Glutamatergic neuron (in vitro differentiated cells): ENCODE data around the gene PKN2. TPM values are rescaled to one million over a fixed set of nuclear protein-coding genes. Genes with fewer than 3 reads are reported as not detected.

Source experiments
- DNase-seq: peaks from one replicate; pipeline ENCODE4 v3.0.0; 2022
- H3K27ac Mint-ChIP-seq: one replicate; pipeline ENCODE4 v1.8.0; 2020; ENCODE audit warnings: mild to moderate bottlenecking, mixed read lengths, inconsistent platforms; ENCODE audit not compliant: unreplicated experiment
- H3K27me3 Mint-ChIP-seq: one replicate; pipeline ENCODE4 v1.8.0; 2020; ENCODE audit warnings: mild to moderate bottlenecking, moderate library complexity, mixed read lengths, inconsistent platforms; ENCODE audit not compliant: unreplicated experiment
- H3K36me3 Mint-ChIP-seq: one replicate; pipeline ENCODE4 v1.8.0; 2020; ENCODE audit warnings: mild to moderate bottlenecking, mixed read lengths, inconsistent platforms; ENCODE audit not compliant: unreplicated experiment
- H3K4me1 Mint-ChIP-seq: one replicate; pipeline ENCODE4 v1.8.0; 2020; ENCODE audit warnings: mild to moderate bottlenecking, low read depth, mixed read lengths, inconsistent platforms; ENCODE audit not compliant: unreplicated experiment
- H3K4me3 Mint-ChIP-seq: one replicate; pipeline ENCODE4 v1.8.0; 2020; ENCODE audit warnings: mild to moderate bottlenecking, mixed read lengths, inconsistent platforms; ENCODE audit not compliant: unreplicated experiment
- H3K9me3 Mint-ChIP-seq: one replicate; pipeline ENCODE4 v1.8.0; 2020; ENCODE audit warnings: mild to moderate bottlenecking, moderate library complexity, mixed read lengths, inconsistent platforms; ENCODE audit not compliant: unreplicated experiment
- CTCF ChIP-seq: fragments of 200-600 bp; sonication (generic); IDR thresholded peaks from one replicate; pipeline ENCODE4 v1.5.0; 2021; ENCODE audit not compliant: partially characterized antibody, unreplicated experiment
- total RNA-seq: library from RNA; stranded (reverse); fragmentation: NEBNext Ultra II Directional; extraction: Animal tissue kit (Norgen Biotek cat#: 25700); gene quantifications from one replicate; pipeline ENCODE4 v1.2.1, GENCODE V29; 2021; ENCODE audit not compliant: unreplicated experiment

Gene PKN2
- total RNA-seq, 1 donor from 2014 or later, result 39.1 TPM

- Mint-ChIP-seq H3K9me3 (no peaks in the 10 kb centered on the region), H3K27ac (no peak overlapping the region)
Observed at GRCh38 chr1:88650676-88651418, 33.2 kb upstream of the PKN2 start.

GRCh38 chr1:88655140-88655539, 28.9 kb upstream of the PKN2 start:
- Mint-ChIP-seq H3K36me3 (no peaks in the 10 kb centered on the region), H3K4me3 (no peak overlapping the region), H3K9me3 (no peaks in the 10 kb centered on the region), H3K27me3 (no peaks in the 10 kb centered on the region), H3K27ac (no peak overlapping the region), H3K4me1 (no peaks in the 10 kb centered on the region)
- TF ChIP-seq CTCF, result no peak
- DNase-seq, result no peak

More at GRCh38 chr1:88650676-88651418, 33.2 kb upstream of the PKN2 start:
- Mint-ChIP-seq H3K4me1 (peaks cover 2% of the 10 kb centered on the region), H3K4me3 (no peak overlapping the region), H3K27me3 (no peaks in the 10 kb centered on the region), H3K36me3 (no peaks in the 10 kb centered on the region)
- no peak for TF ChIP-seq CTCF
- DNase-seq, result no peak

DNA sequence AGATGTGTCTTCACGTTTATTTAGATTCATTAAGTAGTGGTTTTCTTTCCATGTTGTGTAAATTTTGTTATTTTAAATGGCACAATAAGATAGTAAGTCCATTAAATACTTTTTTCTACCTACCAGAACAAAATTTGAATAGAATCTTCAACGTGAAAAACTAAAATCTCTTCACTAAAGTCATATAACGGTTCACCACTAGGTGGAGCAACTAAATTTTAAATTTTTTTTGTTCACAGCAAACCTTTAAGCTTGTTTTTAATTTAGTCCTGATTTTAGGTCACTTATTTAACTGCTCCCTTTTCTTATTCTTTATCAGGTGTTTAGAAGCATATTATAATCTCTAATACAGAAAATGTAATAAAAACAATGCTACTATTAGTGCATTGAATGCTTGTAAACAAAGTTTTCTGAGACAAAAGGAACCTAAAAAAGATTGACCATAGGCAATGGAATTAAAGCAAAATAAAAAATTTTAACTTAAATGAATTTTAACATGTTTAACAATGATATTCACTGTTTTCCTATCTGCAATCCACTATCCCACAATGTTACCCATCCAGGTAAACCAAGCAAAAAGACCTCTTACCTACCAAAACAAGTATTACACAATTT, 28.3 kb upstream of the PKN2 start:
- Mint-ChIP-seq H3K9me3 (no peaks in the 10 kb centered on the region), H3K4me3 (no peak overlapping the region), H3K36me3 (no peaks in the 10 kb centered on the region), H3K27ac (no peak overlapping the region), H3K4me1 (no peaks in the 10 kb centered on the region), H3K27me3 (no peaks in the 10 kb centered on the region)
- DNase-seq, result no peak
- peak; percentile 93 for TF ChIP-seq CTCF

GRCh38 chr1:88658419-88658818, 25.7 kb upstream of the PKN2 start:
- TF ChIP-seq CTCF, result no peak
- Mint-ChIP-seq H3K36me3 (no peaks in the 10 kb centered on the region), H3K4me3 (no peak overlapping the region), H3K27me3 (no peaks in the 10 kb centered on the region), H3K4me1 (no peaks in the 10 kb centered on the region), H3K9me3 (no peaks in the 10 kb centered on the region), H3K27ac (no peak overlapping the region)
- DNase-seq, result no peak

DNA sequence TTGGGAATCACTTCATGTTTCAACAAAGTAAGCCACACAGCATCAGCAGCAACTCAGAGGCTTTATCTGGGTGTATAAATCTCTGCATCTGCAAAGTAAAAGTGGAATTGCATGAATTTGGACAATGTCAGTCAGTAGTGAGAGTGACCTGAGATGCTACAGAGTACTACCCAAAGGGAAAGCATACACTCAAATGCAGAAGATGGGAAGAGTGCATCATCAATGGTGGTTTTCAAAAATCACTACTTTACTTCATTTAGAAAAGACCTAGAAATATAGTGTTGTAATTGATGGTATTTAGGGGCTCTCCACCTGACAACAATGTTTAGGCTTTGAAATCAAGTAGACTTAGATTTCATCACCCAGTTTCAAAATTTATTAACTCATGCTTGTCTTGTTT, 24.5 kb upstream of the PKN2 start:
- Mint-ChIP-seq H3K27me3 (no peaks in the 10 kb centered on the region), H3K36me3 (no peaks in the 10 kb centered on the region), H3K4me3 (no peak overlapping the region), H3K4me1 (no peaks in the 10 kb centered on the region), H3K27ac (no peak overlapping the region), H3K9me3 (no peaks in the 10 kb centered on the region)
- TF ChIP-seq CTCF, result no peak
- DNase-seq, result no peak
